Ectodermal cell (in vitro differentiated cells): ENCODE measurements around the gene COQ5.
A peak's percentile ranks its signal among the peaks of the same experiment; 100 is the strongest.

Experiments used
- H3K27ac ChIP-seq: 2 replicates; pipeline ENCODE4 v1.7.0; 2013; ENCODE audit warnings: mild to moderate bottlenecking, low read depth, low read length; ENCODE audit not compliant: insufficient read depth, poor library complexity, severe bottlenecking
- H3K27me3 ChIP-seq: 2 replicates; pipeline ENCODE4 v1.7.0; 2013; ENCODE audit warnings: mild to moderate bottlenecking, low read length; ENCODE audit not compliant: insufficient read depth, control insufficient read depth, poor library complexity, severe bottlenecking
- H3K36me3 ChIP-seq: one replicate; pipeline ENCODE4 v1.7.0; 2013; ENCODE audit warnings: low read length; ENCODE audit not compliant: control insufficient read depth, insufficient read depth
- H3K4me1 ChIP-seq: one replicate; pipeline ENCODE4 v1.7.0; 2013; ENCODE audit warnings: low read length; ENCODE audit not compliant: control insufficient read depth, insufficient read depth
- H3K4me3 ChIP-seq: 2 replicates; pipeline ENCODE4 v1.7.0; 2013; ENCODE audit warnings: low read depth, low read length, control low read depth; ENCODE audit not compliant: insufficient read depth
- H3K9me3 ChIP-seq: 2 replicates; pipeline ENCODE4 v1.7.0; 2013; ENCODE audit warnings: mild to moderate bottlenecking, low read length, moderate library complexity; ENCODE audit not compliant: control insufficient read depth
- WGBS, 2 experiments: methylation state at CpG; one replicate each; pipeline ENCODE4 v1.1.7; 2013; ENCODE audit warnings: missing lambda C conversion rate in 2 of 2; 5-methylcytosine and 5-hydroxymethylcytosine counted together

COQ5 gene

GRCh38 chr12:120542166-120542565, 13.2 kb upstream of the COQ5 start:
- no peak overlapping the region for H3K4me3 ChIP-seq
- no peaks in the 10 kb centered on the region for H3K4me1 ChIP-seq
- H3K9me3 ChIP-seq, result no peaks in the 10 kb centered on the region
- WGBS, 2 experiments, result 93 to 95% methylated on average over 5 of the region's 5 CpGs
- peaks cover 12% of the 10 kb centered on the region for H3K36me3 ChIP-seq
- no peaks in the 10 kb centered on the region for H3K27me3 ChIP-seq
- H3K27ac ChIP-seq, result no peak overlapping the region

GRCh38 chr12:120540445-120540844, 11.5 kb upstream of the COQ5 start:
- 91 to 96% methylated on average over 3 of the region's 3 CpGs for WGBS, 2 experiments
- Histone ChIP-seq H3K9me3 (no peaks in the 10 kb centered on the region), H3K4me3 (no peak overlapping the region), H3K27me3 (no peaks in the 10 kb centered on the region), H3K36me3 (peaks cover 6% of the 10 kb centered on the region), H3K4me1 (peaks cover 9% of the 10 kb centered on the region), H3K27ac (no peak overlapping the region)

- Histone ChIP-seq H3K4me3 (no peak overlapping the region), H3K4me1 (peaks cover 9% of the 10 kb centered on the region), H3K36me3 (peaks cover 6% of the 10 kb centered on the region), H3K27ac (no peak overlapping the region), H3K27me3 (no peaks in the 10 kb centered on the region), H3K9me3 (no peaks in the 10 kb centered on the region)
- 93 to 98% methylated on average over 1 of the region's 1 CpG for WGBS, 2 experiments
Observed at GRCh38 chr12:120539303-120539702, 10.3 kb upstream of the COQ5 start.

- H3K27me3 ChIP-seq, result no peaks in the 10 kb centered on the region
- peaks cover 9% of the 10 kb centered on the region for H3K4me1 ChIP-seq
- no peak overlapping the region for H3K27ac ChIP-seq
- no peaks in the 10 kb centered on the region for H3K9me3 ChIP-seq
- 89 to 90% methylated on average over 6 of the region's 6 CpGs for WGBS, 2 experiments
- no peak overlapping the region for H3K4me3 ChIP-seq
- H3K36me3 ChIP-seq, result peaks cover 6% of the 10 kb centered on the region
Observed at GRCh38 chr12:120538281-120539156, 9.6 kb upstream of the COQ5 start.

- Histone ChIP-seq H3K27me3 (no peaks in the 10 kb centered on the region), H3K9me3 (no peaks in the 10 kb centered on the region), H3K27ac (no peak overlapping the region), H3K4me1 (peaks cover 9% of the 10 kb centered on the region), H3K36me3 (peaks cover 6% of the 10 kb centered on the region), H3K4me3 (no peak overlapping the region)
- WGBS, 2 experiments, result 93 to 97% methylated on average over 4 of the region's 4 CpGs
Observed at GRCh38 chr12:120537856-120538220, 8.9 kb upstream of the COQ5 start.

GRCh38 chr12:120536064-120536791, 7.3 kb upstream of the COQ5 start:
- H3K4me3 ChIP-seq, result peak overlapping the region; percentile 89

GRCh38 chr12:120534703-120535655, 6.0 kb upstream of the COQ5 start:
- Histone ChIP-seq H3K27me3 (no peaks in the 10 kb centered on the region), H3K36me3 (peaks cover 6% of the 10 kb centered on the region), H3K9me3 (no peaks in the 10 kb centered on the region), H3K27ac (no peak overlapping the region), H3K4me1 (peaks cover 9% of the 10 kb centered on the region), H3K4me3 (peak overlapping the region; percentile 89)
- whole genome bisulfite sequencing, 2 experiments, result 1 to 2% methylated on average over 51 of the region's 52 CpGs

More at GRCh38 chr12:120536064-120536791, 7.3 kb upstream of the COQ5 start:
- WGBS, 2 experiments, result 92 to 95% methylated on average over 13 of the region's 13 CpGs
- Histone ChIP-seq H3K9me3 (no peaks in the 10 kb centered on the region), H3K27ac (no peak overlapping the region), H3K27me3 (no peaks in the 10 kb centered on the region), H3K4me1 (peaks cover 9% of the 10 kb centered on the region), H3K36me3 (peaks cover 6% of the 10 kb centered on the region)

GRCh38 chr12:120534203-120534702, 5.3 kb upstream of the COQ5 start, which contains the start of gene RNF10:
Gene RNF10 (plus strand): TSS chr12:120534356. CDS start chr12:120534812, 456 bp downstream.
- H3K4me1 ChIP-seq, result peaks cover 15% of the 10 kb centered on the region
- H3K36me3 ChIP-seq, result peaks cover 6% of the 10 kb centered on the region
- H3K27ac ChIP-seq, result no peak within 1 kb of the TSS
- peak within 1 kb of the TSS; percentile 89 for H3K4me3 ChIP-seq
- 0% methylated on average over 43 of the region's 43 CpGs for WGBS, 2 experiments
- H3K27me3 ChIP-seq, result no peaks in the 10 kb centered on the region
- no peaks in the 10 kb centered on the region for H3K9me3 ChIP-seq

GRCh38 chr12:120532701-120533238, 3.8 kb upstream of the COQ5 start:
- peaks cover 6% of the 10 kb centered on the region for H3K36me3 ChIP-seq
- H3K4me1 ChIP-seq, result peaks cover 15% of the 10 kb centered on the region
- no peak overlapping the region for H3K4me3 ChIP-seq
- 95% methylated on average over 4 of the region's 4 CpGs for WGBS, 2 experiments
- H3K27ac ChIP-seq, result no peak overlapping the region
- no peaks in the 10 kb centered on the region for H3K27me3 ChIP-seq
- H3K9me3 ChIP-seq, result no peaks in the 10 kb centered on the region
